Mesothelial cell of epicardium (in vitro differentiated cells): ENCODE measurements around the gene DOP1B. TPM values are rescaled to one million over a fixed set of nuclear protein-coding genes. Genes with fewer than 3 reads are reported as not detected.

Source experiments
- DNase-seq, 2 experiments: peaks; one replicate each; pipeline ENCODE4 v3.0.0; 2021; ENCODE audit warnings: low spot score in 2 of 2; ENCODE audit not compliant: unreplicated experiment in 2 of 2
- H3K27ac Mint-ChIP-seq: 2 replicates; pipeline ENCODE4 v1.8.0; 2021; ENCODE audit warnings: mixed read lengths
- H3K27me3 Mint-ChIP-seq: 2 replicates; pipeline ENCODE4 v1.8.0; 2021; ENCODE audit warnings: low read depth, mixed read lengths
- H3K36me3 Mint-ChIP-seq: 2 replicates; pipeline ENCODE4 v1.8.0; 2021; ENCODE audit warnings: mixed read lengths
- H3K4me1 Mint-ChIP-seq: 2 replicates; pipeline ENCODE4 v1.8.0; 2021; ENCODE audit warnings: mixed read lengths
- H3K4me3 Mint-ChIP-seq: 2 replicates; pipeline ENCODE4 v1.8.0; 2021; ENCODE audit warnings: mild to moderate bottlenecking, moderate library complexity, mixed read lengths
- H3K9me3 Mint-ChIP-seq: 2 replicates; pipeline ENCODE4 v1.8.0; 2021; ENCODE audit warnings: mixed read lengths
- total RNA-seq: library from RNA; stranded (reverse); gene quantifications from 3 replicates; pipeline ENCODE4 v1.2.1, GENCODE V29; 2021
- TF ChIP-seq, protein P1 (sequence below): fragments of 200-600 bp; sonication (generic); IDR thresholded peaks from one replicate; pipeline ENCODE4 v1.5.0; 2021; ENCODE audit warnings: antibody characterized with exemption; ENCODE audit not compliant: unreplicated experiment

DOP1B gene
- total RNA-seq, 1 donor from 2014 or later: 12.3 TPM

DNA sequence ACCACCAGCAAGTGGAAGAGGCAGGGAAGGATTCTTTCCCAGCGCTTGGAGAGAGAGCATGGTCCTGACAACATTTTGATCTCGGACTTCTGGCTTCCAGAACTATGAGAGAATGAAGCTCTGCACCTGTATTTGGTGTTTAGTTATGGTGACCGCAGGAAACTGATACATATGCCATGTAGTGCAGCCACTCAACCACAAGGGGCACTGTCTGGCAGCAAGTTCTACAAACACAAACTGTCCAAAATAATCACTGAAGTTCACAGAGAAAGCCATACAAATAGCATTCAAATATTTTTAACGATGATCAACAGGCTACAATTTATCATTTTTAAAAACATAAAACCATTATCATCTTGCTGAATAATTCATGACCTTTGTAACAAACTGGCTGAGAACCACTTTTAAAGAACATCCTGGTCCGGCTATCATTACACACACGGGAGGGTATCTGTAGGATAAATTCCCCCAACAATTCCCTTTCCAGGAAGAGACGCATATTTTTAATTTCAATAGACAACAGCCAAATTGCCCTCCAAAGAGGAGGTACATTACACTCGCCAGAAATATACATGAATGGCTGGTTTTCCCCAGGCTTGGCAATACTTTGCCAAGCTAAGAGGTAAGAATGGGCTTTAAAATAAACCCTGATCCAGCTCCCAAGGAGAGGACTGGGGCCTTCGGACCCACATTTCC, 31.0 kb upstream of the DOP1B start:
- Mint-ChIP-seq H3K9me3 (no peaks in the 10 kb centered on the region), H3K4me3 (no peak overlapping the region), H3K27me3 (peaks cover 6% of the 10 kb centered on the region), H3K36me3 (no peaks in the 10 kb centered on the region), H3K27ac (peak overlapping the region; percentile 21), H3K4me1 (peaks cover 4% of the 10 kb centered on the region)
- peak in 1 of 2 experiments; percentile 54 for DNase-seq
- TF ChIP-seq, protein P1, sequence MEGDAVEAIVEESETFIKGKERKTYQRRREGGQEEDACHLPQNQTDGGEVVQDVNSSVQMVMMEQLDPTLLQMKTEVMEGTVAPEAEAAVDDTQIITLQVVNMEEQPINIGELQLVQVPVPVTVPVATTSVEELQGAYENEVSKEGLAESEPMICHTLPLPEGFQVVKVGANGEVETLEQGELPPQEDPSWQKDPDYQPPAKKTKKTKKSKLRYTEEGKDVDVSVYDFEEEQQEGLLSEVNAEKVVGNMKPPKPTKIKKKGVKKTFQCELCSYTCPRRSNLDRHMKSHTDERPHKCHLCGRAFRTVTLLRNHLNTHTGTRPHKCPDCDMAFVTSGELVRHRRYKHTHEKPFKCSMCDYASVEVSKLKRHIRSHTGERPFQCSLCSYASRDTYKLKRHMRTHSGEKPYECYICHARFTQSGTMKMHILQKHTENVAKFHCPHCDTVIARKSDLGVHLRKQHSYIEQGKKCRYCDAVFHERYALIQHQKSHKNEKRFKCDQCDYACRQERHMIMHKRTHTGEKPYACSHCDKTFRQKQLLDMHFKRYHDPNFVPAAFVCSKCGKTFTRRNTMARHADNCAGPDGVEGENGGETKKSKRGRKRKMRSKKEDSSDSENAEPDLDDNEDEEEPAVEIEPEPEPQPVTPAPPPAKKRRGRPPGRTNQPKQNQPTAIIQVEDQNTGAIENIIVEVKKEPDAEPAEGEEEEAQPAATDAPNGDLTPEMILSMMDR: peak; percentile 94

- TF ChIP-seq, protein P1: no peak
- peaks cover 10% of the 10 kb centered on the region for H3K27me3 Mint-ChIP-seq
These were observed 30.4 kb upstream of the DOP1B start for GRCh38 chr21:36126208-36126565.

DNA sequence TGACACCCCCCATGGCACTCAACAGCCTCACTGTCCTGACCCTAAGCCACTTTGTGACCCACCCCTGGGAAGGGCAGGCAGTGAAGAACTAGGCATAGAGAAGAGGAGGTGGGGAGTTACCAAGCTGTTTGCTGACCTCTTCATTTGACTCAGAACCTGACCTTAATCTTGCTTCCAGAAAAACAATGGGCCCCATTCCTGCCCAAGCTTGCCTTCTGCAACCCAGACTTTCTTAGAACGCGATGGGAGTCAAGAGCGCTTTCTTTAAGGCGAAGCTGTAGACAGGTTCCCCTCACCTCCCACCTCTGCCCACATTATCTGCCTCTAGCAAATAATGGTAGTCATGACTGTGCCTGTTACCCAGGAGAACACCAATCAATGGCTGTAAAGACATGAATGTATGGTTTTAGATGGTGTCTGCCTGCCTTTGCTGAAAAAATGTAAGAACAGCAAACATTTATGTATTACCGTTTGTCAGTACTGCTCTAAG, 30.0 kb upstream of the DOP1B start:
- Mint-ChIP-seq H3K4me3 (no peak overlapping the region), H3K9me3 (no peaks in the 10 kb centered on the region), H3K27me3 (peaks cover 10% of the 10 kb centered on the region), H3K36me3 (no peaks in the 10 kb centered on the region), H3K27ac (no peak overlapping the region), H3K4me1 (peaks cover 4% of the 10 kb centered on the region)
- TF ChIP-seq, protein P1: no peak
- no peak for DNase-seq

More at GRCh38 chr21:36126208-36126565, 30.4 kb upstream of the DOP1B start:
- Mint-ChIP-seq H3K4me3 (no peak overlapping the region), H3K9me3 (no peaks in the 10 kb centered on the region), H3K27ac (peak overlapping the region; percentile 21), H3K4me1 (peaks cover 4% of the 10 kb centered on the region), H3K36me3 (no peaks in the 10 kb centered on the region)
- DNase-seq: no peak

DNA sequence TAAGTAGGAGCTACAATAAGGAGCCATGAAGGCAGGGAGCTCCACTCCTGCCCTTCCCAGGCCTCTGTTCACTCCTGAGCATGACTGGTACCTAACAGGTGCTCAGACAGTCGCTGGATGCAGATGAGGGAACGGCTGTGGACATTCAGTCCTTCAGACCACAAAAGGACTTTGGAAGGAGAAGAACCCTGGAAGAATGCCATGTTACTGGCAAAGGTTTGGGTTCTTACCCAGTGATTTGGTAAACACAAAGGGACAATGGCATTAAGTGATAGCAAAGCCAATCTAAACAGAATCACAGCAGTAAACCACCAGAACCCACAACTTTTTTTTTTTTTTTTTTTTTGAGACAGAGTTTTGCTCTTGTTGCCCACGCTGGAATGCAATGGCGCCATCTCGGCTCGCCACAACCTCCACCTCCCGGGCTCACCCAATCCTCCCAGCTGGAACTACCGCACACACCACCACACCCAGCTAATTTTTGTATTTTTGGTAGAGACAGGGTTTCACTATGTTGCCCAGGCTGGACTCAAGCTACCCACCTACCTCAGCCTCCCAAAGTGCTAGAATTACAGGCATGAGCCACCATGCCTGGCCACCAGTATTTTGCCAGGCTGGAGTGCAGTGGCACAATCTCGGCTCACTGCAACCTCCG, 29.2 kb upstream of the DOP1B start:
- H3K4me3 Mint-ChIP-seq: no peak overlapping the region
- H3K4me1 Mint-ChIP-seq: peaks cover 4% of the 10 kb centered on the region
- TF ChIP-seq, protein P1: no peak
- H3K27ac Mint-ChIP-seq: no peak overlapping the region
- H3K27me3 Mint-ChIP-seq: peaks cover 16% of the 10 kb centered on the region
- no peaks in the 10 kb centered on the region for H3K9me3 Mint-ChIP-seq
- H3K36me3 Mint-ChIP-seq: no peaks in the 10 kb centered on the region
- DNase-seq: no peak

GRCh38 chr21:36127977-36128376, 28.6 kb upstream of the DOP1B start:
- no peaks in the 10 kb centered on the region for H3K36me3 Mint-ChIP-seq
- no peak overlapping the region for H3K27ac Mint-ChIP-seq
- H3K4me1 Mint-ChIP-seq: peaks cover 4% of the 10 kb centered on the region
- H3K9me3 Mint-ChIP-seq: no peaks in the 10 kb centered on the region
- no peak for DNase-seq
- no peak overlapping the region for H3K4me3 Mint-ChIP-seq
- peaks cover 21% of the 10 kb centered on the region for H3K27me3 Mint-ChIP-seq
- TF ChIP-seq, protein P1: no peak
